Activated CD4-positive, alpha-beta T cell treated with anti-CD3 and anti-CD28 coated beads, Interleukin-2, amount 10 ng/mL, durations not matched to agents 24 days and 14 days (primary cell): ENCODE results near the gene BCL7C. TPM values are rescaled to one million over a fixed set of nuclear protein-coding genes. Genes with fewer than 3 reads are reported as not detected.
A peak's percentile ranks its signal among the peaks of the same experiment; 100 is the strongest.
"Not testable (repeated sequence)": the region's sequence is repeated elsewhere in the genome, so short reads cannot be mapped to it uniquely, and the experiment has no call there.

ENCODE experiments used
- DNase-seq: peaks from one replicate; pipeline ENCODE4 v3.0.0; 2022
- H3K27ac Mint-ChIP-seq: one replicate; pipeline ENCODE4 v1.8.0; 2022; ENCODE audit warnings: mild to moderate bottlenecking, mixed read lengths
- H3K27me3 Mint-ChIP-seq: one replicate; pipeline ENCODE4 v1.8.0; 2022; ENCODE audit warnings: mixed read lengths
- H3K36me3 Mint-ChIP-seq: one replicate; pipeline ENCODE4 v1.8.0; 2022; ENCODE audit warnings: low read depth, mild to moderate bottlenecking, mixed read lengths
- H3K4me1 Mint-ChIP-seq: one replicate; pipeline ENCODE4 v1.8.0; 2021; ENCODE audit warnings: mixed read lengths
- H3K4me3 Mint-ChIP-seq: one replicate; pipeline ENCODE4 v1.8.0; 2022; ENCODE audit warnings: mild to moderate bottlenecking, moderate library complexity, mixed read lengths
- H3K9me3 Mint-ChIP-seq: one replicate; pipeline ENCODE4 v1.8.0; 2021; ENCODE audit warnings: mixed read lengths
- intact Hi-C: fragments of 100-400 bp; cut with micrococcal nuclease; formaldehyde crosslinking; loops from one replicate; pipeline ENCODE4 v1.15.1; 2023
- total RNA-seq: library from RNA; stranded (reverse); gene quantifications from 2 replicates; pipeline ENCODE4 v1.2.3, GENCODE V29; 2022

BCL7C gene
- total RNA-seq, 1 donor from 2014 or later = 24.5 TPM

- intact Hi-C loops = loop anchor here (1.0 kb wide), 1 partner anchor 20 kb away; no protein-coding TSS in a partner anchor
- H3K4me1 Mint-ChIP-seq = peaks cover 26% of the 10 kb centered on the region
Observed at GRCh38 chr16:30876867-30877266, 17.0 kb downstream of the BCL7C start.

DNA sequence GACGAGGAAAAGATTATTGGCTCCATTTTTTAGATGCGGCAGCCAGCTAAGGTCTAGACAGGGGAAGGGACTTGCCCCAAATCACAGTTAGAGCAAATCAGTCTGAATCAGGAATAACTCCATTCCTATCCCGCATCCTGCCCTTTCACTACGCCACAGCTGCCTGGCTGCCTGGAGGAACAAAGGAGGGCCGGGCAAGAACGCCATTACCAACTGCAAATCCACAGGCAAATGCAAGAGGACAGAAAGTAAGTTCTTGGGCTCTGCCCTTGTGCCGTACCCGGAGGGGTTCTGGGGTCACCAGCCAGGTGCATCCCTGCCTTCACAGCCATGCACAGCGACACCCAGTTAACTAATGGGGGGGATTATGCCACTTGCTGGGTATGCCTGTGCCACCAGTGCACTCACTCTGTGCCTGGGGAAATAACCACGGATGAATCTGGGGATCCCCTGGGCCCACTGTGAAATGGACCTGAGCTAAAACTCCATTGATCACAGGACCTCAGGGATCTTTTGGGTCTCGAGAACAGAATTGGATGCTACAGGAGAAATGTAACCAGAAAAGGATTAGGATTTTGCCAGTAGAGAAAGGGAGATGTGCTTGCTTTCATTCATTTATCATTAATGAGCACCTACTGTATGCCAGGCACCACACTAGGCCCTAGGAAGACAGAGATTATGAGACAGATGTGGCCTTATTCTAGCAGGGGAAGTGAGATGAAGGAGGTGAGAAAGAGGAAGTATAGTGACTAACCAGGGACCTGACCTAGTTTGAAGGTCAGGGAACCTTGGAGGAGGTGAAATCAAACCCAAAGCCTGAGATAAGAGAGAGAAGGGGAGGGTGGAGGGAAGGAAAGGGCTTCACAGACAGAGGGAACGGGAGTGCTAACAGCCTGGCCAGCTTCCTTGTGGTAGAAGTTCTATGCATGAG lies 17.7 kb downstream of the BCL7C start:
- Mint-ChIP-seq H3K36me3 (peaks cover 21% of the 10 kb centered on the region), H3K27ac (peak overlapping the region; percentile 86), H3K4me1 (peaks cover 24% of the 10 kb centered on the region), H3K27me3 (no peaks in the 10 kb centered on the region), H3K9me3 (no peaks in the 10 kb centered on the region), H3K4me3 (peak overlapping the region; percentile 96)
- DNase-seq = peak; percentile 77
- intact Hi-C loops = loop anchor here (1.0 kb wide), 5 partner anchors 21 to 198 kb away; partner anchors contain the start of genes ZNF646 and ZNF668

More at GRCh38 chr16:30876867-30877266, 17.0 kb downstream of the BCL7C start:
- Mint-ChIP-seq H3K9me3 (no peaks in the 10 kb centered on the region), H3K27ac (peak overlapping the region; percentile 86), H3K4me3 (peak overlapping the region; percentile 96), H3K27me3 (no peaks in the 10 kb centered on the region), H3K36me3 (peaks cover 25% of the 10 kb centered on the region)
- no peak for DNase-seq

- Mint-ChIP-seq H3K4me1 (peaks cover 24% of the 10 kb centered on the region), H3K4me3 (peak overlapping the region; percentile 96), H3K27ac (peak overlapping the region; percentile 86), H3K27me3 (no peaks in the 10 kb centered on the region), H3K36me3 (peaks cover 17% of the 10 kb centered on the region), H3K9me3 (no peaks in the 10 kb centered on the region)
- intact Hi-C loops = loop anchor here (1.0 kb wide), 4 partner anchors 27 to 199 kb away; partner anchors contain the start of genes ZNF646 and ZNF668
- DNase-seq = peak; percentile 97
Observed at GRCh38 chr16:30874821-30875717, 18.8 kb downstream of the BCL7C start.

- peak overlapping the region; percentile 86 for H3K27ac Mint-ChIP-seq
- H3K4me3 Mint-ChIP-seq = peak overlapping the region; percentile 96
- H3K4me1 Mint-ChIP-seq = peaks cover 24% of the 10 kb centered on the region
- intact Hi-C loops = no loop called here
- DNase-seq = no peak
- H3K36me3 Mint-ChIP-seq = peaks cover 17% of the 10 kb centered on the region
- no peaks in the 10 kb centered on the region for H3K9me3 Mint-ChIP-seq
- no peaks in the 10 kb centered on the region for H3K27me3 Mint-ChIP-seq
Observed at GRCh38 chr16:30874244-30874820, 19.5 kb downstream of the BCL7C start.

DNA sequence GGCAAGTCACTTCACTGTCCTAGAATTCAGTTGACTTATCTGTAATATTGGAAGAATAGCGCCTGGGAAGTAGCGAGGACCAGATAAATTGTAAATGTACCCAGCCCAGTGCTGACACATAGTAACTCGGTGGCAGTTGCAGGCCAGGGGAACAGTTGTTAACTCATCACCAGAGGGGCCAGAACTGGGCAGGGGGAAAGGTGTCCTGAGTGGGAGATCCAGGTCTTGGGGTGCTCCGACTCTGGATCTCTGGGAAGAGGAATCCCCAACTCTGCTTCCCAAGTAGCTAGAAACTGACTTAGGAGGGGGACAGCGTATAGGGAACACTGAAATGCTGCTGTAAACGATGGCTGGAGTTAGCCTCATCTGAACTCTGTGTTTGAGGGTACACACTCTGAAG lies 23.0 kb downstream of the BCL7C start:
- intact Hi-C loops = no loop called here
- H3K4me1 Mint-ChIP-seq = peaks cover 14% of the 10 kb centered on the region
- H3K27ac Mint-ChIP-seq = no peak overlapping the region
- H3K36me3 Mint-ChIP-seq = peaks cover 5% of the 10 kb centered on the region
- no peak for DNase-seq
- H3K27me3 Mint-ChIP-seq = no peaks in the 10 kb centered on the region
- no peak overlapping the region for H3K4me3 Mint-ChIP-seq
- no peaks in the 10 kb centered on the region for H3K9me3 Mint-ChIP-seq

DNA sequence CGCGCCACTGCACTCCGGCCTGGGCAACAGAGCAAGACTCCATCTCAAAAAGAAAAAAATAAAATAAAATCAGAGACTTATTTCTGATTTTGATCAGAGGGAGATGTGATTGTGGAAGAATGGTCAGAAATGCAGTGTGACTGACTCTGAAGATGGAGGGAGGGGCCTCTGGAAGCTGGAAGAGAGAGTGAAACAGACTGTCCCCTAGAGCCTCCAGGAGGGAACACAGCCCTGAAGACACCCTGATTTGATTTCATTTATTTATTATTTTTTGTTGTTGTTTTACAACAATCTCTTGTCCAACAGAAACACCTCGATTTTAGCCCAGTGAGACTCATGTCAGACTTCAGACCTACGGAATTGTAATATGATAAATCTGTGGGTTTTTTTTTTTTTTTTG lies 26.1 kb downstream of the BCL7C start:
- DNase-seq = no peak
- Mint-ChIP-seq H3K27ac (no peak overlapping the region), H3K4me1 (no peaks in the 10 kb centered on the region), H3K9me3 (no peaks in the 10 kb centered on the region), H3K4me3 (no peak overlapping the region), H3K27me3 (no peaks in the 10 kb centered on the region), H3K36me3 (peaks cover 2% of the 10 kb centered on the region)
- intact Hi-C loops = no loop called here

DNA sequence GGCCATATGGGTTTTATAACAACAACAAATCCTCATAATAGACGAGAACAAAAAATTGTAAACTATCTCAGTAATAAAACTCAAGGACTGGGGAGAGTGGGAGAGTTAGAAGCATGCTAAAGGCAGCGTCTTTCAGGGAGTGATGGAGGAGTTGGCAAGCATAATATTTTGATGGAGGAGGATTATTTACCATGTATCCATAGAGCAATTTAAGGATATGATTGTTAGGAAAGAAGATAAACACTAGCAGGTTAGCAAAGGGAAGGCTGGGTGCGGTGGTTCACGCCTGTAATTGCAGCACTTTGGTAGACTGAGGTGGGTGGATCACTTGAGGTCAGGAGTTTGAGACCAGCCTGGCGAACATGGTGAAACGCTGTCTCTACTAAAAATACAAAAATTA lies 27.8 kb downstream of the BCL7C start:
- Mint-ChIP-seq H3K36me3 (no peaks in the 10 kb centered on the region), H3K4me1 (no peaks in the 10 kb centered on the region), H3K4me3 (no peak overlapping the region), H3K27ac (no peak overlapping the region), H3K9me3 (no peaks in the 10 kb centered on the region), H3K27me3 (no peaks in the 10 kb centered on the region)
- no peak for DNase-seq
- intact Hi-C loops = no loop called here

GRCh38 chr16:30863178-30863577 lies 30.7 kb downstream of the BCL7C start:
- H3K4me1 Mint-ChIP-seq, H3K27me3 Mint-ChIP-seq, H3K36me3 Mint-ChIP-seq, DNase-seq, H3K27ac Mint-ChIP-seq, H3K9me3 Mint-ChIP-seq, H3K4me3 Mint-ChIP-seq, intact Hi-C loops: not testable (repeated sequence)

DNA sequence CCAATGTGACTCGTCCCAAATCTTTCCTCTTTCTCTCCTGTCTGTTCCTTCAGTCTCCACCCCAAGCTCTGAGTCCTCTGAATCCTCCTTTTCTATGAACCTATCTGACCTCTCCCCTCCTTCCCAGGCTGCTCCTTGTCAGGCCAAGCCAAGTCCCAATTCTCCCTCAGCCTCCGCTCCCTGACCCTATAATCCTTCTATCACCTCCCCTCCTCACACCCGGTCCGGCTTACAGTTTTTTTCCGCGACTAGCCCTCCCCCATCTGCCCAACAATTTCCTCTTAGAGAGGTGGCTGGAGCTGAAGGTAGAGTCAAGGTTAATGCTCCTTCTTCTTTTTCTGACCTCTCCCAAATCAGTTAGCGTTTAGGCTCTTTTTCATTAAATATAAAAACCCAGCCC lies 33.1 kb downstream of the BCL7C start:
- H3K27me3 Mint-ChIP-seq, H3K9me3 Mint-ChIP-seq, H3K27ac Mint-ChIP-seq, H3K36me3 Mint-ChIP-seq, DNase-seq, intact Hi-C loops, H3K4me3 Mint-ChIP-seq, H3K4me1 Mint-ChIP-seq: not testable (repeated sequence)

- peaks cover under 1% of the 10 kb centered on the region for H3K36me3 Mint-ChIP-seq
- no peak for DNase-seq
- H3K27ac Mint-ChIP-seq = no peak overlapping the region
- no peaks in the 10 kb centered on the region for H3K9me3 Mint-ChIP-seq
- no peak overlapping the region for H3K4me3 Mint-ChIP-seq
- H3K4me1 Mint-ChIP-seq = no peaks in the 10 kb centered on the region
- intact Hi-C loops = no loop called here
- peaks cover 5% of the 10 kb centered on the region for H3K27me3 Mint-ChIP-seq
Observed at GRCh38 chr16:30858829-30859423, 35.0 kb downstream of the BCL7C start.

- Mint-ChIP-seq H3K27me3 (peaks cover 5% of the 10 kb centered on the region), H3K36me3 (peaks cover 4% of the 10 kb centered on the region), H3K4me1 (no peaks in the 10 kb centered on the region), H3K27ac (no peak overlapping the region), H3K4me3 (no peak overlapping the region), H3K9me3 (no peaks in the 10 kb centered on the region)
- DNase-seq = no peak
- intact Hi-C loops = no loop called here
Observed at GRCh38 chr16:30858111-30858495, 35.8 kb downstream of the BCL7C start.

DNA sequence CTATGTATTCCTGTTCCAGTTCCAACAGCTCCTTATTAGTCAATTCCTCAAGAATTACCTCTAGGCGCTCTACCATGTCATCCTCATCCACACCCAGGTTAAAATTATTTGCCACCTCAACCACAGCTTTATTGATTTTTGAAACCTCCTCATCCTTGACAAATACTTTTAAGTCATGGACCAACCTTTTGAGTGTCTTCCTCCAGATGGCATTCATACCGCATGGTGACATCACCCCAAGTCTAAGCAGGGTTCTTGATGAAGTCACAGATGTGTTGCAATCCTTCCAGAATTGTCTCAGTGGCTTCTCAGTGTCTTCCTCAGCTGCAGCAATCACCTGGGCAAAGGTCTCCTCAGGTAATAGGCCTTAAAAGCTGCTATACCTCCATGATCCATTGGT lies 40.1 kb downstream of the BCL7C start:
- Mint-ChIP-seq H3K4me1 (no peaks in the 10 kb centered on the region), H3K27ac (no peak overlapping the region), H3K36me3 (peaks cover 4% of the 10 kb centered on the region), H3K9me3 (no peaks in the 10 kb centered on the region), H3K27me3 (no peaks in the 10 kb centered on the region), H3K4me3 (no peak overlapping the region)
- intact Hi-C loops = no loop called here
- DNase-seq = no peak

GRCh38 chr16:30850246-30850645 lies 43.6 kb downstream of the BCL7C start:
- no peaks in the 10 kb centered on the region for H3K9me3 Mint-ChIP-seq
- no peak overlapping the region for H3K27ac Mint-ChIP-seq
- DNase-seq = no peak
- no peak overlapping the region for H3K4me3 Mint-ChIP-seq
- no peaks in the 10 kb centered on the region for H3K27me3 Mint-ChIP-seq
- H3K4me1 Mint-ChIP-seq = peaks cover under 1% of the 10 kb centered on the region
- intact Hi-C loops = no loop called here
- peaks cover 4% of the 10 kb centered on the region for H3K36me3 Mint-ChIP-seq
